Endothelial cell of umbilical vein (primary cell): ENCODE data around the gene MYLK. TPM values are rescaled to one million over a fixed set of nuclear protein-coding genes. Genes with fewer than 3 reads are reported as not detected.

ENCODE experiments used
- BruUV-seq: library from RNA; stranded (reverse); fragments of 400-500 nt; replicated peaks from 2 replicates; lab custom pipeline; 2021; lab: Mats Ljungman, UMichigan
- CTCF ChIA-PET: fragments of 300-600, 350-600 bp; sonication (Branson Sonifier 250); formaldehyde crosslinking; loops from one replicate; lab custom pipeline; 2021; ENCODE audit warnings: antibody characterized with exemption, inconsistent platforms; lab: Charles Lee
- POLR2A ChIA-PET: fragments of 300-600, 350-600 bp; sonication (Branson Sonifier 250); formaldehyde crosslinking; loops from one replicate; lab custom pipeline; 2021; ENCODE audit warnings: antibody characterized with exemption, inconsistent platforms; lab: Charles Lee
- DNase-seq: peaks from one replicate; pipeline ENCODE4 v3.0.0-alpha.2; 2011; ENCODE audit warnings: low read depth, low spot score
- FAIRE-seq: peaks from 2 replicates; lab custom pipeline; 2011; peaks lifted over from hg19 to GRCh38; lab: Jason Lieb, UNC
- H2AFZ ChIP-seq: 2 replicates; pipeline ENCODE4 v1.6.0; 2012; ENCODE audit warnings: low read depth, low read length, control low read depth, inconsistent platforms
- H3K27ac ChIP-seq: 2 replicates; pipeline ENCODE4 v1.5.1; 2011; ENCODE audit warnings: low read depth, mild to moderate bottlenecking, control low read depth, low read length, moderate library complexity; ENCODE audit not compliant: insufficient read depth
- H3K27me3 ChIP-seq, 2 experiments: 2 replicates each; pipeline versions ENCODE4 v1.6.0 to v1.6.1; 2011; ENCODE audit warnings: low read length in 2 of 2, mixed read lengths in 1 of 2; ENCODE audit not compliant: control insufficient read depth in 2 of 2, insufficient read depth in 2 of 2
- H3K36me3 ChIP-seq, 2 experiments: 2 replicates in 1 of 2; 3 replicates in 1 of 2; pipeline ENCODE4 v1.5.1; 2011; ENCODE audit warnings: low read length in 2 of 2, mild to moderate bottlenecking in 1 of 2, moderate library complexity in 1 of 2; ENCODE audit not compliant: control insufficient read depth in 2 of 2, insufficient read depth in 2 of 2; ENCODE audit errors: extremely low read depth in 1 of 2
- H3K4me1 ChIP-seq: 3 replicates; pipeline ENCODE4 v1.5.1; 2011; ENCODE audit warnings: mild to moderate bottlenecking, low read length; ENCODE audit not compliant: control insufficient read depth, insufficient read depth; ENCODE audit errors: extremely low read depth
- H3K4me2 ChIP-seq: 2 replicates; pipeline ENCODE4 v1.6.1; 2011; ENCODE audit warnings: low read length, control low read depth, mixed read lengths; ENCODE audit not compliant: insufficient read depth
- H3K4me3 ChIP-seq, 3 experiments: fragments of 200-600 bp in 1 of 3; sonication (generic), shearing (Covaris generic) in 1 of 3; replicated peaks in 1 of 3; 2 replicates each; pipeline ENCODE4 v1.5.1; 2011 to 2016; ENCODE audit warnings: control low read depth in 3 of 3, low read length in 3 of 3, mild to moderate bottlenecking in 2 of 3, inconsistent platforms in 1 of 3, low read depth in 1 of 3, moderate library complexity in 1 of 3; ENCODE audit not compliant: insufficient read depth in 1 of 3
- H3K79me2 ChIP-seq: 2 replicates; pipeline ENCODE4 v1.6.0; 2012; ENCODE audit warnings: low read length, inconsistent platforms; ENCODE audit not compliant: control insufficient read depth, insufficient read depth
- H3K9ac ChIP-seq: replicated peaks from 2 replicates; pipeline ENCODE3; 2011; ENCODE audit warnings: low read length, control low read depth; ENCODE audit not compliant: insufficient read depth; ENCODE audit errors: extremely low read depth
- H3K9me1 ChIP-seq: replicated peaks from 3 replicates; pipeline ENCODE4 v1.6.0; 2011; ENCODE audit warnings: mild to moderate bottlenecking, low read length; ENCODE audit not compliant: control insufficient read depth, insufficient read depth; ENCODE audit errors: extremely low read depth
- H3K9me3 ChIP-seq: replicated peaks from 2 replicates; pipeline ENCODE4 v1.5.1; 2012; ENCODE audit warnings: low read length, inconsistent platforms; ENCODE audit not compliant: control insufficient read depth, insufficient read depth
- H4K20me1 ChIP-seq: replicated peaks from 2 replicates; pipeline ENCODE3; 2011; ENCODE audit warnings: mild to moderate bottlenecking, low read length; ENCODE audit not compliant: control insufficient read depth, insufficient read depth; ENCODE audit errors: extremely low read depth
- EZH2 ChIP-seq: IDR thresholded peaks from 2 replicates; pipeline ENCODE4 v1.6.1; 2012; ENCODE audit warnings: borderline replicate concordance, low read depth, mild to moderate bottlenecking, moderate library complexity, low read length, inconsistent platforms; ENCODE audit not compliant: severe bottlenecking
- FOS ChIP-seq: IDR thresholded peaks from 2 replicates; pipeline ENCODE4 v1.6.1; 2011; ENCODE audit warnings: mild to moderate bottlenecking, low read length, moderate library complexity, borderline replicate concordance; ENCODE audit not compliant: insufficient read depth
- GATA2 ChIP-seq: IDR thresholded peaks from 2 replicates; pipeline ENCODE4 v1.7.0; 2011; ENCODE audit warnings: low read depth, mild to moderate bottlenecking, moderate library complexity, mixed read lengths, low read length; ENCODE audit not compliant: insufficient read length, insufficient read depth
- JUN ChIP-seq: IDR thresholded peaks from 2 replicates; pipeline ENCODE4 v1.6.1; 2011; ENCODE audit warnings: borderline replicate concordance, low read depth; ENCODE audit not compliant: insufficient read length, insufficient read depth
- MYC ChIP-seq: IDR thresholded peaks from one replicate; pipeline ENCODE4 v1.6.1; 2011; ENCODE audit warnings: mild to moderate bottlenecking, low read depth, low read length
- POLR2A ChIP-seq: IDR thresholded peaks from 2 replicates; pipeline ENCODE4 v1.6.1; 2012; ENCODE audit warnings: low read depth, mild to moderate bottlenecking, control low read depth, low read length
- POLR2AphosphoS5 ChIP-seq: IDR thresholded peaks from 2 replicates; pipeline ENCODE4 v1.6.1; 2012; ENCODE audit warnings: low read depth, mild to moderate bottlenecking, control low read depth, low read length, moderate library complexity; ENCODE audit not compliant: insufficient read depth
- dilution Hi-C: fragments of 300-500 bp; cut with MboI; formaldehyde crosslinking; loops from one replicate; pipeline ENCODE4 v1.15.0; 2019; ENCODE audit warnings: low sequenced_read_pairs; ENCODE audit not compliant: extremely low pct_ligation_motif_present
- intact Hi-C: fragments of 100-400 bp; cut with micrococcal nuclease; formaldehyde crosslinking; loops from one replicate; pipeline ENCODE4 v1.10.0; 2022
- polyA plus RNA-seq, 4 experiments: library from polyadenylated mRNA; depleted of rRNA in 3 of 4; stranded (reverse) in 3 of 4; unstranded in 1 of 4; fragments of >200 nt; gene quantifications; 2 replicates each; pipeline versions ENCODE4 v1.2.1 to v1.2.3, GENCODE V29; 2011 to 2012; ENCODE audit warnings: missing spikeins in 1 of 4
- total RNA-seq: library from RNA; stranded (reverse); gene quantifications from 2 replicates; pipeline ENCODE4 v1.2.3, GENCODE V29; 2021
- TF ChIP-seq, protein P1 (sequence below): IDR thresholded peaks from 2 replicates; pipeline ENCODE4 v1.6.1; 2011; ENCODE audit not compliant: insufficient read depth, insufficient read length
- TF ChIP-seq, protein P2 (sequence below), 2 donors: IDR thresholded peaks; 1 replicate in 1 of 2; 2 replicates in 1 of 2; pipeline ENCODE4 v1.5.1; 2011; ENCODE audit warnings: low read length in 2 of 2, mild to moderate bottlenecking in 2 of 2, moderate library complexity in 2 of 2, control low read depth in 1 of 2, inconsistent platforms in 1 of 2, low read depth in 1 of 2; ENCODE audit not compliant: insufficient read depth in 1 of 2; ENCODE audit errors: extremely low read depth in 1 of 2

Gene MYLK
- total and polyA plus RNA-seq, 2 donors (not counting 3 experiments of a cell fraction or from before 2014, with no cell fraction given), result 10.0 to 22.2 TPM

DNA sequence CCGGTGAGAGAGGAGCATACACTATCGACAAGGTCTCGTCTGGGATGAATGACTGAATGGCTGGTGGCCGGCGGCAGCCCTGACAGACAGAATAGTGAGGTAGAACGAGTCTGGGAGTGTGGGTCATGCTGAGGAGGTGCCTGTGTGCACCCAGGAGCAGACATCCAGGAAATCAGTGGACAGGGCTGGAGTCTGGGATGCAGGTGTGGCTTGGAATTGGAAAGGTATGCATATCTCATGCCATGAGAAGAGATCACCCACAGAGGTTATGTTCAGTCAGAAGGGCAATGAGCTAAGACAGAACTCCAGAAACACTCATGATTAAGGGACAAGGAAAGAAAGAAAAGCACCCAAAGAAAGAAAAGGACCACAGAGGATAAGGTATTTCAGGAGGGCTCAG is 320.1 kb downstream of the MYLK start:
- H3K36me3 ChIP-seq, result peaks cover 0 to 2% of the 10 kb centered on the region in 2 experiments
- ChIA-PET POLR2A (no interaction called here), CTCF (interaction anchor here (0.7 to 8.0 kb wide), 5 partner anchors 12 to 237 kb away, joined by 3 to 151 read pairs (median 4); no protein-coding TSS in a partner anchor)
- no peak for DNase-seq
- H3K27me3 ChIP-seq, result no peaks in the 10 kb centered on the region
- no peaks in the 10 kb centered on the region for H3K9me3 ChIP-seq
- no peak overlapping the region for H3K4me2 ChIP-seq
- no peaks in the 10 kb centered on the region for H4K20me1 ChIP-seq
- H3K4me1 ChIP-seq, result no peaks in the 10 kb centered on the region
- H3K9ac ChIP-seq, result no peak overlapping the region
- H3K9me1 ChIP-seq, result no peaks in the 10 kb centered on the region
- dilution Hi-C loops, result no loop called here
- BruUV-seq, result no TSS peak
- TF ChIP-seq GATA2 (no peak), JUN (no peak), FOS (no peak), POLR2A (no peak)
- H2AFZ ChIP-seq, result no peak overlapping the region
- no peak for FAIRE-seq
- intact Hi-C loops, result no loop called here
- no peak overlapping the region for H3K27ac ChIP-seq
- H3K4me3 ChIP-seq, result no peak overlapping the region
- H3K79me2 ChIP-seq, result no peaks in the 10 kb centered on the region

DNA sequence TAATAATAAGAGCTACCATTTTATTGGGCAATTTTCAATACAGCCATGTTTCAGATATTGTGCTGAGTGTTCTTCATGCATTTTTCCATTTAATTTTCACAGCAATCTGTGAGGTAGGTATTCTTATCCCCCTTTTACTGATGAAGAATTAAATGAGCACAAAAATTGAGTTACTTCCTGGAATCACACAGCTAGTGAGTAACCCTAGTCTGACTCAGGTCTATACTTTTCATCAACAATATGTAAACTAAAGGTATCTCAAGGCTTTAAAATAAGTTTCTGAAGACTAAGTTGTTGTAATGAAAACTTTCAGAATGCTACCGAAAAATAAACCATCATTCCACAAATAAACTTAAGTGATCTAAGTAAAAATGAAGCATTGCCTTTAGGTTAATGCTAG is 321.6 kb downstream of the MYLK start:
- Histone ChIP-seq H3K27ac (no peak overlapping the region), H3K79me2 (no peaks in the 10 kb centered on the region), H3K36me3 (peaks cover 0 to 2% of the 10 kb centered on the region in 2 experiments), H3K9me3 (no peaks in the 10 kb centered on the region), H3K4me3 (no peak overlapping the region), H3K9ac (no peak overlapping the region), H3K27me3 (no peaks in the 10 kb centered on the region), H3K9me1 (no peaks in the 10 kb centered on the region), H4K20me1 (no peaks in the 10 kb centered on the region), H2AFZ (no peak overlapping the region), H3K4me1 (no peaks in the 10 kb centered on the region), H3K4me2 (no peak overlapping the region)
- dilution Hi-C loops (no loop called here), intact Hi-C loops (no loop called here)
- DNase-seq (no peak), FAIRE-seq (no peak)
- no peak for TF ChIP-seq POLR2A
- no peak for TF ChIP-seq GATA2
- TF ChIP-seq, protein P1, sequence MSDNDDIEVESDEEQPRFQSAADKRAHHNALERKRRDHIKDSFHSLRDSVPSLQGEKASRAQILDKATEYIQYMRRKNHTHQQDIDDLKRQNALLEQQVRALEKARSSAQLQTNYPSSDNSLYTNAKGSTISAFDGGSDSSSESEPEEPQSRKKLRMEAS, result no peak
- TF ChIP-seq MYC, result no peak
- TF ChIP-seq FOS, result no peak
- TF ChIP-seq JUN, result no peak
- TF ChIP-seq EZH2, result no peak
- TF ChIP-seq, protein P2, sequence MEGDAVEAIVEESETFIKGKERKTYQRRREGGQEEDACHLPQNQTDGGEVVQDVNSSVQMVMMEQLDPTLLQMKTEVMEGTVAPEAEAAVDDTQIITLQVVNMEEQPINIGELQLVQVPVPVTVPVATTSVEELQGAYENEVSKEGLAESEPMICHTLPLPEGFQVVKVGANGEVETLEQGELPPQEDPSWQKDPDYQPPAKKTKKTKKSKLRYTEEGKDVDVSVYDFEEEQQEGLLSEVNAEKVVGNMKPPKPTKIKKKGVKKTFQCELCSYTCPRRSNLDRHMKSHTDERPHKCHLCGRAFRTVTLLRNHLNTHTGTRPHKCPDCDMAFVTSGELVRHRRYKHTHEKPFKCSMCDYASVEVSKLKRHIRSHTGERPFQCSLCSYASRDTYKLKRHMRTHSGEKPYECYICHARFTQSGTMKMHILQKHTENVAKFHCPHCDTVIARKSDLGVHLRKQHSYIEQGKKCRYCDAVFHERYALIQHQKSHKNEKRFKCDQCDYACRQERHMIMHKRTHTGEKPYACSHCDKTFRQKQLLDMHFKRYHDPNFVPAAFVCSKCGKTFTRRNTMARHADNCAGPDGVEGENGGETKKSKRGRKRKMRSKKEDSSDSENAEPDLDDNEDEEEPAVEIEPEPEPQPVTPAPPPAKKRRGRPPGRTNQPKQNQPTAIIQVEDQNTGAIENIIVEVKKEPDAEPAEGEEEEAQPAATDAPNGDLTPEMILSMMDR (IDR thresholded peaks at IDR 0.05; ENCODE audit: extremely low read depth in 1 of 2, insufficient read depth in 1 of 2, low read depth in 1 of 2, low read length in 2 of 2), result no peak
- TF ChIP-seq POLR2AphosphoS5, result no peak
- CTCF ChIA-PET, result interaction anchor here (0.6 to 8.0 kb wide), 7 partner anchors 9 to 1033 kb away, joined by 3 to 151 read pairs (median 3); no protein-coding TSS in a partner anchor
- POLR2A ChIA-PET, result no interaction called here
- no TSS peak for BruUV-seq
